GM12873 (cell line): ENCODE measurements around the gene SUGP2.

Source experiments
- TF ChIP-seq, protein P1 (sequence below): IDR thresholded peaks from 2 replicates; pipeline ENCODE4 v1.5.1; 2012; ENCODE audit warnings: low read depth, mild to moderate bottlenecking, moderate library complexity, low read length, control low read depth; ENCODE audit not compliant: insufficient read depth; ENCODE audit errors: missing control alignments

The SUGP2 gene

GRCh38 chr19:18948075-18948975 lies 85.0 kb downstream of the SUGP2 start:
- TF ChIP-seq, protein P1, sequence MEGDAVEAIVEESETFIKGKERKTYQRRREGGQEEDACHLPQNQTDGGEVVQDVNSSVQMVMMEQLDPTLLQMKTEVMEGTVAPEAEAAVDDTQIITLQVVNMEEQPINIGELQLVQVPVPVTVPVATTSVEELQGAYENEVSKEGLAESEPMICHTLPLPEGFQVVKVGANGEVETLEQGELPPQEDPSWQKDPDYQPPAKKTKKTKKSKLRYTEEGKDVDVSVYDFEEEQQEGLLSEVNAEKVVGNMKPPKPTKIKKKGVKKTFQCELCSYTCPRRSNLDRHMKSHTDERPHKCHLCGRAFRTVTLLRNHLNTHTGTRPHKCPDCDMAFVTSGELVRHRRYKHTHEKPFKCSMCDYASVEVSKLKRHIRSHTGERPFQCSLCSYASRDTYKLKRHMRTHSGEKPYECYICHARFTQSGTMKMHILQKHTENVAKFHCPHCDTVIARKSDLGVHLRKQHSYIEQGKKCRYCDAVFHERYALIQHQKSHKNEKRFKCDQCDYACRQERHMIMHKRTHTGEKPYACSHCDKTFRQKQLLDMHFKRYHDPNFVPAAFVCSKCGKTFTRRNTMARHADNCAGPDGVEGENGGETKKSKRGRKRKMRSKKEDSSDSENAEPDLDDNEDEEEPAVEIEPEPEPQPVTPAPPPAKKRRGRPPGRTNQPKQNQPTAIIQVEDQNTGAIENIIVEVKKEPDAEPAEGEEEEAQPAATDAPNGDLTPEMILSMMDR, result no peak

DNA sequence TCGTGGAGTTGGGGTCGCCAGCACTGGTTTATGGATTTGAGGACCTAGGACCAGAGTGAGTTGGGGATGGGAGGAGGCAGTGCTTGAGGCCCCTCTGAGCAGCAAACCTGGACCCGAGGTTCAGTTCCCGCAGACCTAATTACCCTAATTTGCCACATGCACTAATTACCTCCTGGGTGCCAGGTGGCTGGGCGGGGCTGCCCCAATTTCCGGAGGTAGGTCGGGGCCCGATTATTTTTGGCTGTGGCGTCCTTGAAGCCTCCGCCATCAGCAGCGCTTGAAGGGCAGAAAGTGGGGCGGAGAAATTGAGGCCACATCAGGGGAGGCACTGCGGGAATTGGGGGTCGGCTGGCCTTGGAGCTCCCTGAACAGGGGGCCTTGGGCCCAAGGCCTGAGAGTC lies 86.4 kb downstream of the SUGP2 start:
- TF ChIP-seq, protein P1, result no peak

- TF ChIP-seq, protein P1, result no peak
Measured at GRCh38 chr19:18946335-18946734, 87.0 kb downstream of the SUGP2 start.

DNA sequence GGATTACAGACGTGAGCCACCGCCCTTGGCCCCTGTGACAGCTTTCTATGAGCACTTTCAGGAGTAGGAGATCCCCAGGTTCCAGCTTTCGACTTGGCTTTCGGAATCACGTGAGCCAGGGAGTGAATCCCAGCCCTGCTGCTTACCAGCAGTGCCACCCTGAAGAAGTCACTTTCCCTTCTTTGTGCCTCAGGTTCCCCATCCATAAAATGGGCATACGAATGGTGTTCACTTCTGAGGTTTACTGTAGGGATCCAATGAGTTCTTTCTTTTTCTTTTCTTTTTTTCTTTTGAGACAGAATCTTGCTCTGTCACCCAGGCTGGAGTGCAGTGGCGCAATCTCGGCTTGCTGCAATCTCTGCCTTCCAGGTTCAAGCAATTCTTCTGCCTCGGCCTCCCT lies 88.0 kb downstream of the SUGP2 start:
- TF ChIP-seq, protein P1, result no peak

DNA sequence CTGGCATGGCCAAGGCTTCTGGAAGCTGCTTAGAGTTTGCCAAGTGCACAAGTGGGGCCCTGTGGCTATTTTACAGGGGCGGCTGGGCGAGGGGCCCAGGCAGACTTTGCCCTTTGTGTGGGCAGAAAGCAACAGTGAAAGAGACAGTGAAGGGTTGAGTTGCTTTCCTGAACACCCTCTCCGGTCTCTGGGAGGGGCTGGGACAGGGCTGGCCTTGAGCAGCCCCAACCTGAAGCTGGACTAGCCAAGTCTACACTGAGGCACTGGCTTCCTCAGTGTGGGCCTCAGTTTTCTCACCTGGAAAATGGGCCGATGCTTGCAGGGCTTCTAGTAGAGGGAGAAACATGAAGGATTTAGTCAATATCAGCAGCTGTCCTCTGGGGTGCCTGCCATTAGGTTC lies 89.9 kb downstream of the SUGP2 start:
- TF ChIP-seq, protein P1, result no peak

DNA sequence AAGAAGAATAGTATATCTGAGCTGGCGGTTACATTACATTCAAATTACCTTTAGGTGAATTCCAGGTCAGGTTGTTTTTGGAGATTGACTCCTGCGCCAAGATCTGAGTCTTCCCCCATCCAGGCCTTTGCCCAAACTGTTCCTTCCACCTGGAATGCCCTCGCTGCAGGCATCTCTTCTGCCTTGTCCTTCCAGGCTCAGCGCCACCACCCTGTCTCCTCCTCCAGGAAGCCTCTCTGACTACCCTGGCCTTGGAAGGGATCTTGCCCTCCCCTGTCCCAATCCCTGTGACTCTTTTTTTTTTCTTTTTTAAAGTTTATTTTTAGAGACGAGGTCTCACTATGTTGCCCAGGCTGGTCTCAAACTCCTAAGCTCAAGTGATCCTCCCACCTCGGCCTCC lies 90.6 kb downstream of the SUGP2 start:
- TF ChIP-seq, protein P1, result no peak

DNA sequence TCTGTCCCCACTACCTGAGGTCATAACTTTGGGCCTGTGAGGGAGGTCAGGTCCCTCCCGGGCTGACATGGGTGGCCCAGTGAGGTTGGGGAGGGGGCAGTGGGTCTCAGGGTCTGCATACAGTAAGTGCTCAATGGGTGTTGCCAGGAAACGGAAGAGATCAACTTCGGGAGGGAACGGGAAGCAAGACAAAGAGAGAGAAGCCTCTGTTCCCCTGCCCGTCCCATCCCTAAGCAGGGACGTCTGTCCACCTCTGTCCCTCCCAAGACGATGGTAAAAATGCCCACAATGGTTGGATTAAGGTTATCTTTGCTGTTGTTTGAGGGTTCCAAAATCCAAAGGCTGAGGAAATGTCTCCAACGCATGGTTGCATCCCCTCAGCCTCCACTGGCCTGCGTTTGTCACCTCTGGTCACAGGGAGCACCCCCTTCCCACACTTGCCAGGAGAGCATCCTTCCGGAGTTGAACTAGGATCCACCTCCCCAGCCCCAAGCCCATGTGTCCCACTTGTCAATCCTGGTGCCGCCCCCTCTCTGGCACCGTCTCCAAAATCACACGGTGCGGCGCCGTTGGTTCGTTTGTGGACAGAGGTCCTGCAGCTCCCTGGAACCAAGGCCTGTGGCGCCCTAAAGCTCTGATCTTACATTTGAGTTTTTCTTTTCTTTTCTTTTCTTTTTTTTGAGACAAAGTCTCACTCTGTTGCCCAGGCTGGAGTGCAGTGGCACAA lies 91.5 kb downstream of the SUGP2 start:
- TF ChIP-seq, protein P1, result no peak
